Activated CD8-positive, alpha-beta memory T cell treated with anti-CD3 and anti-CD28 coated beads, Interleukin-2, amount 50 U/mL, for 1 hour (primary cell): ENCODE measurements around the gene KRT78.
"Not testable (repeated sequence)": the region's sequence is repeated elsewhere in the genome, so short reads cannot be mapped to it uniquely, and the experiment has no call there.

Experiments used
- DNase-seq: peaks from one replicate; pipeline ENCODE4 v3.0.0-alpha.2; 2020; ENCODE audit errors: extremely low read depth

The KRT78 gene

DNA sequence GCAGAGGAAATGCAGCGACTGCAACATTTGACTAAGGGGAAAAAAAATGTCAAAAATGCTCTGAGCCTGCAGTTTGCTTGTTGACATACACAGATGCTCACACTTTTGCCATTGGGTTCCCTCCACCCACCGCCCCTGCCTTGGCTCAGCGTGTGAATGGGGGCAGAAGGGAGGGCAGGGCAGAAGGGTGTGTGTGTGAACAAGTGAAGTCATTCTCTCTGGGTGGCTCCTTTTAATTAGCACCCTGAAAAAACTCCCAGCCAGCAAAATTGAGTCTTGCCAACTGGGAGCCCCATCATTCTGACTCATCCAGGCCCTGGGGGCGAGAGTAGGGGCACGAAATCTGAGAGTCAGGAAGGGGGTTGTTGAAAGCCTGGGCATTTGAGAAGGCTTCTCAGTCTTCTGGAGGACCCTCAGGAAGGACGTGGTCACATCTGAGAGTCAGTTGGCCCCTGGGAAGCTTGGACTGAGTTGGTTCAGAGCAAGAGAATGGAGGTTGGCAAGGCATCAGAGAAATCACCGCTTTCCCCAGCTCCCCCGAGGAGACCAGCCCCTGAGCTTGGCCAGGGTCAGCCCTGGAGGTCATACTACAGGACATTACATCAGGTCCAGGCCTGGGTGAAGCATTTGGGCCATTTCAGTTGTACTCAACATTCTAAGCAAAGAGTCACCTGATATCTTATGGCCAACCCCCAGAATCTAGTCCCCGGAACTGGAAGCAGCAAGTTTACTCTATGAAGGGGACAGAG, 22.7 kb upstream of the KRT78 start:
- no peak for DNase-seq

DNA sequence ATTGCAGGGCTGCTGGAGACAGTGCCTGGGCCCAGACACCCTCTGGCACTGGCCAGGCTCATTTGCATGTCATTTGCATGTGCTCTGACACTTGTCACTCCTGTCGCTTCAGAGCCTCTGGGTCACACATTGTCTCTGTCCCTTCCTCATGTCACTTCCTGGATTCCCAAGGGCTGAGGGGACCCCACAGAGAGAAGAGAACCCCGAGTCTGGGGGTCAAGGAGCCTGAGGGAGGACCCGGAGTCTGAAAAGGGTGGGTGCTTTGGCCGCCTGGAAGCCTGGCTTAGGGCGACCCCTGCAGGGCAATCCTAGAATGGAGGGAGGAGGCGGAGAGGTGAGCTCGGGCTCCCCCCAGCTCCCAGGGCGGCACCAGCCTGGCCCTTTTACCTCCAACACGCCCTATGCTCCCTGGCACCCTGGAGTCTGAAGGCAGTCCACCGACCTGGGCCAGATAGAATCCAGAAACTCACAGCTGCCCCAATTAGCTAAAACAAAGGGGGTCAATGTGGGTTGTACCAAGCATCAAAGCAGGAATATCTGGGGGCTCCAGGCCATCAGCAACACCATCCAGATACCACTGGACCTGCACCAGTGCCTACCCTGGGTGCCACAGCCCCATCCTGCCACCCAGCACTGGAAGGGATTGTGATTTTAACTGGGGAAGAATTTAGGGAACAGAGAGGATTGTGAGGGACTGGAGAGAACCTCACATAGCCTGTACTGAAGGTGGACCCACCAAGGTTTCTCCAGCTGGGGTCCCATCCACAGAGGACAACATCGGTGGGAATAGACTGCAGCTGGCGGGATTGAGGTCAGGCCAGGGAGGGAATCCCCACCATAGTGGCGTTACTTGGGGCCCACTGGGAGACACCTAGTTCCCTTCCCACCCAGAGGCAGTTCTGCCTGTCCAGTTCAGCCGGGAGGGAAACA, 21.8 kb upstream of the KRT78 start:
- DNase-seq: peak; percentile 47

DNA sequence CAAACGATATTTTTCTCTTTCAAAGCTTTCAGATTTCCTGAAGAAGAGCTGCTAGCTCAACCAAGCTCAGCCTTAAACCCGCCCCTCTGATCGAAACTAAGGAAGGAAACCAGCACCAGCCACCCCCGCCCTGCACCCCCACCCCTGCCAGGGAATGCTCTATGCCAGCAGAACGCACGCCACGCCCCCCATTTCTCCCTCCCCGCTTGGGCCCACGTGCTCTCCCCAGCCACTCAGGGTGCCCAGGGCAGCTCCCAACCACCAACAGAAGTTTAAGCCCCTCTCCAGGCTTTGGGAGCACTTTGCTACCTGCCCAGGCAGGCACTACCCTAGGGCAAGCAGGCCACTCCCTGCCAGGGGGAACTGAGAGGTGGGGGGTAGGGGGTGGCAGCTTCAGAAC, 18.8 kb upstream of the KRT78 start:
- no peak for DNase-seq

DNA sequence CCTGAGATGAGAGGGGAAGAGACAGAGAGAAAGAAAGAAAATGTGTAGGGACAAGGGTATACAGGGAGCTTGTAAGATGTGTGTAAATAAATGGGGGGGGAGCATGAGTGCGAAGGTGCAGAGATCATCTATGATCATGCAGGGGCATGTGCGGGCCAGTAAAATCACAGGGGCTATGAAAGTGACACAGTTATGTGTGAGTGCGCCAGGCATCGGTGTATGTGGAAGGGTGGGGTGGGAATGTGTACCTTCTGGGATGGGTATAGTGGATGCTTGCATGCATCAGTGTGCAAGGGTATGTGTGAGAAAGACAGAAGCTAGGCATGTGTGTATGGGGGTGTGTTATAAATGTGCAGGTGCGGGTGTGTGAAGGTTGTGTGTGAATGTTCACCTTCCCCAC, 18.4 kb upstream of the KRT78 start:
- no peak for DNase-seq

DNA sequence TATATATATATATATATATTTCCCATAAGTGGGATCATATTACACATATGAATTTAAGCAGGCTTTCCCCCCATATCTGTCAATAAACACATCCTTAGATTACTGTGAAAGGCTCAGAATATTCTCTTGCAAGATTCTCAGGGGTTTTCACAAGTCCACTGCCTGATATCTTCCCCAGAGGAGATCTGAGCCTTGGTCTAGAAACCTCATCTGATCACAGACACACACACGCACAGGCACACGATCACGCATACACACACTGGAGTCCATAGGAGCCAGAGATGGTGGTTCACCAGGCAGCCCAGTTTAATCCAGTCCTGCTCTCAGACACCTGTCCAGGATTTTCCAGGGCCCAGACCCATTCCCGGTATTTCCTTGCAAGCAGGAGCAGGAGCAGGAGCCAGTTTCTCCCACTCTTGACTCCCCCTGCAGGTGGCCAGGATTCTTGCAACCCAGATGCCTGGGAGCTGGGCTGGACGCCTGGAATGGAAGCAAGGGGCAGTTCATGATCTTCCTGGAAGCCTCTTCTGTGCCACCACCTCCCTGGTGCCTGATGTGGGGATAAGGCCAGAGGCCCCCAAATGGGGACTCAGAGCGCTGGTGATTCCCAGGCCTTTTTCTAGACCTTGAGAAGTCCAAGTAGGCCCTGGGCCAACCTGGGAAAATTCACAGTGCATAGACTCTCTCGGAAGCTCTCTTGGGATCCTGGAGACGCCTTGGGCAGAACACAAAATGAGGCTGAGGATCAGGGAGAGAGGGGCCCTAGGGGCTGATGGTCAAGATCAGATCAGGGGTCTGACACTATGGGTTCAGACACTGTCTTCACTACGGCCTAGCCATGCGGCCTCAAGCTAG, 16.5 kb upstream of the KRT78 start:
- DNase-seq: no peak

DNA sequence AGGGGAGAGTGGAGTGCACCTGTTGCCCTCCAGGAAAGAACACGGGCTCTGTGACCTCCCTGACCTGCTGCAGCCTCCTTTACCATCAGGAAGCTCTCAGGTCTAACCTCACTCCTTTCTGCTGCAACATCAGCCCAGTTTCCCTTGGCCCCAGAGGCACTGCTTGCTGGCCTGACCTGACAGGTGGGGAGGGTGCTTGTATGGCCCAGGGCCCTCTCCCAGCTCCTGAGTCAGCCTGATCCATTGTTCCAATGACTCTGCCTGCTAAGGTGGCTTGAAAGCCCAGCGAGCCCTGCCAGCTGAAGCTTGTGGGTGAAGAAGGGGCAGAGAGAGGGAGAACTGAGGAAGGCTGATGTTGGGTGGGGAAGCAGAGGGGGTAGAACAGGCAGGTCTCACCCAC, 13.2 kb upstream of the KRT78 start:
- DNase-seq: no peak

DNA sequence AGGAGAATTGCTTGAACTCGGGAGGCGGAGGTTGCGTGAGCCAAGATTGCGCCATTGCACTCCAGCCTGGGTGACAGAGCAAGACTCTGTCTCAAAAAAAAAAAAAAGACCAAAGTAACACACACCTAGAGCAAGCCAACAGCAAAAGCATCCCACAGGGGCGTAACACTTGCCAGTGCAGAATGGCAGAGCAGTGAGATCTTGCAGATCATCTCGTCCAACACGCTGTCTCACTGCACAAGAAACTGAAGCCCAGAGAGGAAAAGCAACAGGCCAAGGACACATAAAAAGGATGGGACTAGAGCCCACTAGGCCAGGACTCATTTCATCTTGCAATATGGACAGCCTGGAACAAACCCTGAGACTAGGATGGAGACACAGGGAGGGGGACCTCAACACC, 12.7 kb upstream of the KRT78 start:
- no peak for DNase-seq

DNA sequence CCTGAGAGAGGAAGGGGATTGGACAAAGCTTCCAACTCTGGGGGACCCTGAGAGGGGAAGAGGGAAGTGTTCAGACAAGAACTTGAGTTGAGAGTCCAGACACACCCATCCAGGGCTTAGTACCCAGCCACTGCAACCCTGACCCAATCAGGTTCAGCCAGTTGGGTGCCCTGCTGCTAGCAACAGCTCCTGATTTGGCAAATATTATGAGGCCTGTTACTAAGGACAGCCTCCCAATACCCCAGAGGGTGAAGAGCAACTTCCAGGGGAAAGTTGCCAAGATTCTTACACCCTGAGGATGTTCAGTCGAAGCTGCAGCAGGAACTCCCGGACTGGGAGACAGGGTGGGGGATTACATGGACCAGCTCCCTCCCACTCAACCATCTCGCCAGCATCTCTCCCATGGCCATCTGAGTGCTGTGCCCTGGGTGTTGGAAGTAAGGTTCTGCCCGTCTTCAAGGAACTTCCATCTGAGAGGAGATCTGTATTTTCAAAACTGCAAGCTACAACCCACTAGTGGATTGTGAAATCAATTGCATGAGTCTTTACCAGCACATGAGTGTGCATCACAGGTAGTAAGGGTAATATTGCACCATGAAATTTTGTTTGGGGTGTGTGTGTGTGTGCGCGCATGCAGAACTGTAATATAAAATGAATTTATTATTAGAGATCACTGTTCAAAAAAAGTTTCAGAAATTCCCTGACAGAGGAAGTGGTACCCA, 11.5 kb upstream of the KRT78 start:
- DNase-seq: no peak

DNA sequence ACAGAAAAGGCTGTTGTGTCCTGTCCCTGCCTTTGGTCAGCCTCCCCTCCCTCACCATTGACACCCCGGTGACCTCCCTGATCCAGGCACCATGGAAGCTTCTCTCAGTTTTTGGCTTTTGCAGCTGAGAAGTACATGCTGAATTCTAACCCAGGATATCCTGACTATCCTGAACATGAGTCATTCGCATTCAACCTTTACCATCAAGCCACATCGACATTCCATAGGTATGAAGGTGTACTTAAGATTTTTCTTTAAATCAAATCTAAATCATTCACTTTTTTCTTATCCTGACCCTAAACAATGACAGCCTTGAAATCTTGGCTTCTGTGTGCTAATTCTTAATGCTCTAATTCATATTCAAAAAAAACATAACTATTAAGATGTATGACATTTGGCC, 8.7 kb upstream of the KRT78 start:
- DNase-seq: no peak

DNA sequence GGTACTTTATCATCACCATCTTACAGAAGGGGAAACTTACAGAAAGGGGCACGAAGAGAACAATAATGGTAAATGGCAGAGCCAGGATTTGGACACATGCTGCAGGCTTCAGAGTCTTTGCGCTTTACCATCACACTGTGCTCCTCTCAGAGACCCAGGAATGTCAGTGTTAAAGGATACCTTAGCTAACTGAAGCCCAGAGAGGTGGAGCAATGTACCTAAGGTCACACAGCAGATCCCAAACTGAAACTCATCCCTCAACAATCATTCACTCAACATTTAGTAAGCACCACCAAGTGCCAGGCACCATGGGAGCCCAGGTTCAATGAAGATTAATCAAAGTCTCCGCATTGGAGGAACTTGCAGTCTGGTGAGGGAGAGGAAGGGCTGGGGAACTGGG, 8.0 kb upstream of the KRT78 start:
- DNase-seq: no peak

DNA sequence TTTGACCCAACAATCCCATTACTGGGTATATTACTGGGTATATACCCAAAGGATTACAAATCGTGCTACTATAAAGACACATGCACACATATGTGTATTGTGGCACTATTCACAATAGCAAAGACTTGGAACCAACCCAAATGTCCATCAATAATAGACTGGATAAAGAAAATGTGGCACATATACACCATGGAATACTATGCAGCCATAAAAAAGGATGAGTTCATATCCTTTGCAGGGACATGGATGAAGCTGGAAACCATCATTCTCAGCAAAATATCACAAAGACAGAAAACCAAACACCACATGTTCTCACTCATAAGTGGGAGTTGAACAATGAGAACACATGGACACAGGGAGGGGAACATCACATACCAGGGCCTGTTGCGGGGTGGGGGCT, 7.3 kb upstream of the KRT78 start:
- DNase-seq: not testable (repeated sequence)

DNA sequence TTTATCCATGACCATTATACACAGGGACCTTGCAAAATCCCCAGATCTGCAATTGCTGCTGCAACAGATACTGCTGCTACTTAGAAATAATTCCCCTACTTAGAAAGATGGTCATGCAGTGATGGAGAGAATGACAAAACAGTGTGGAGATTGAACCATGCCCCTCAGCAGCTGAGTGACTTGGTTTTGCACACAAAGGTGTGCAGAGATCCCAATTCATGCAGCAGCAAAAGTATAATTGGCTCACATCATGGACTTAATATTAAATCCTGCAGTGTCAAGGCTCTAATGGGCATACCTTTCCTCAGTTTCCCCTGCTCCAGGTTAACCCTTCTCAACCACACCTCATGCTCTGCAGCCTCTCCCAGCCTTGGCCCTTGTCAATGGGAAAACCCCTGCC, 3.0 kb upstream of the KRT78 start:
- DNase-seq: no peak

DNA sequence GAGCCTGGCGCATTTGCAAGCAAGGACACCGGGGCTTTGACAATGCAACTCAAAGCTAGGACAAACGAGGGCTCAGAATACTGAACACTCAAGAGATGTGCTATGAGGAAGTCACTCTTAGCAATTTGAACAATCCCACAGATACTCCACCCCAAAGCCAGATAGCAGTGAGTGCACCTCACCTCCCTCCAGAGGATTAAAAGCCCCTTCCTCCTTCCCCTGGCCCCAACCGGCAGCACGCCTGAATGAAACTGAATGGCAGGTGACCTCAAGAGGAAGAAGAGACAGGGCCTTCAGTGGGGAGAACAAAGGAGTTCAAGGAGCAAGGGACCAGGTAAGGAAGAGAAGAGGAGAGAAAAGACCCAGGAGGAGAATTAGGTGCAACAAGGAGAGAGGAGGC, 1.9 kb upstream of the KRT78 start:
- DNase-seq: no peak

DNA sequence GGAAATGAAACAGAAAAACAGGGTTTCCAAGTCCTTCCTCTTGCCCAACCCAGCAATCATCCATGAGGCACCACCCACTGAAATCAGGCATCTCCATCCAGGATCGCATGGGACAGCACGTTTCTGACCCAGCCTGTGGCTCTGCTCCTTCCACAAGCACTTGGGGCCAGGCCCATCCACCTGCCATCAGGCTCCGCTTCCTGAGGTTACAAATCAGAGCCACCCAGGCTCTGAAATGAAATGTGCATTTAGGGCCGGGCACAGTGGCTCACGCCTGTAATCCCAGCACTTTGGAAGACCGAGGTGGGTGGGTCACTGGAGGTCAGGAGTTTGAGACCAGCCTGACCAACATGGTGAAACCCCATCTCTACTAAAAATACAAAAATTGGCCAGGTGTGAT, 717 bp upstream of the KRT78 start:
- no peak for DNase-seq

DNA sequence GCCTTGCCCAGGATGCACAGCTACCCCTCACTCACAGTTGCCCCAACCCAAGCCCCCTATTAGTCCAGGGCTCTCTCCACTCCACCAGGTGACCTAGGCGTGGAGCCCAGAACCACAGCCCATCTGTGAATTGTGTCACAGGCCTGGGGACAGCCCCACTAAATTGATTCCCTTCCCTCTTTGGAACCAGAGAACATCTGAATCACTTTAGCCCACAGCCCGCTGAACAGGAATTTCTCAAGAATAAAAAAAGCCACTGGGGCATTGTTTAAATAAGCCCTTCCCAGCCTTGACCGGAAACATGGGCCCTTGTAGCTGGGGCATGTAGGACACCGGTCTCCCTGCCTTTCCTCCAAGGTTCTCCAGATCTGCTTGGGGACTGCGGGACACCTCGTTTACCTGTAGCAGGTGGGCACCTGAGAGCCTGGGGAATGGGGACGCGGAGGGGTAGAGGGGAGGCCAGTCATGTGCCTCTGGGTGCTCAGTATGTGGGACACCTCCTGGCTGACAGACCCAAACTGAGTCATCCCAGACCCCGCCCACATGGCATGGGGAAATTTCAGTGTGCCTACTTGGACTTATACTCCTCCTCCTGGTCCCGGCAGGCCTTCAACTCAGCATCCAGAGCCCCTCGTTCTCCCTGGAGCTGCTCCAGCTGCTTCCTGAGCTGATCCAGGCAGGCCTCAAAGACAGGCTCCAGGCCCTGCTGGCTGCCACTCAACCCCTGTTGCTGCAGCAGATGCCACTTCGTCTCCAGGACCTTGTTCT, 1.3 kb downstream of the KRT78 start:
- DNase-seq: no peak

DNA sequence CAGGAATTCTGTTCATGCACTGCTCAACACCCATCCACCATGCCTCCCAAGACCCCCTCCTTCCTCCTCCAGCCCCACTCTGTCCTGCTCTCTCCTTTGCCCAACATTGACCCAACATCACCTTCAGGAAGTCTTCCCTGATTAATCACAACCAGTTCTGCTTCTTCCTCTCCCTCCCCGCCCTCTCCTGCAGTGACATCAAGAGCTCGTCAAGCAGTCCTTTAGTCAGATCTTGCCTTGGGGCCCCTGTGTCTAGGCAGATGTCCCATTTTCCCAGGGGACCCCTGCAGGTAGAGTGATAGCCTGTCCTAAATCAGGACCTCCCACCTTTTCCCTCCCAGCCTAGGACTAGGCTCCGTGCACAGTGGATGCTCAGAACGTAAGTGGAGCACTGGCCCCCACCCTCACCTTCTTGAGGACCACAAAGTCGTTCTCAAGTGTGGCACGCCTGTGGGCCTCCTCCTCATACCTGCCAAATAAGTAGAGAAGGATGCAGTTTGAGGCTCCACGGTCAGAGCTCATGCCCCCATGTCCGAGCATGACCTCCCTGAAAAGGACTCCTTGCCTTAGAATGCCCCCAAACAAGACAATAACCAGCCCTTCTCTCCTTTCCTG, 2.3 kb downstream of the KRT78 start:
- DNase-seq: no peak

DNA sequence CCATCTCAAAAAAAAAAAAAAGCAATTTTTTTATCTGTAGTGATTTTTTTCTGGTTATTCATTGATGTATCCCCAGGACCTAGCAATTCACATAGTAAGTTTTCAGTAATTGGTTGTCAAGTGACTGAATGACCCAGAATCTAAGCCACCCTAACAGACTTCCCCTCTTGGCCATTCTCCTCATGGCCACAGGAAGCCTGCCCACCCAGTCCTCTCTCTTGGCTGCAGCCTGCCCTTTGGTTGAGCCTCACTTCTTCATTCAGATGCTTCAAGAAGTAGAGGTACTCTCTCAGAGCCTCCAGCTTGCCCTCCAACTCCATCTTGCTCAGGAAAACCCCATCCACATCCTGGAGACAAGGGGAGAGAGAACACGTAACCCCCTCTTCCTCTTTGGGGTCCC, 2.8 kb downstream of the KRT78 start:
- DNase-seq: no peak

DNA sequence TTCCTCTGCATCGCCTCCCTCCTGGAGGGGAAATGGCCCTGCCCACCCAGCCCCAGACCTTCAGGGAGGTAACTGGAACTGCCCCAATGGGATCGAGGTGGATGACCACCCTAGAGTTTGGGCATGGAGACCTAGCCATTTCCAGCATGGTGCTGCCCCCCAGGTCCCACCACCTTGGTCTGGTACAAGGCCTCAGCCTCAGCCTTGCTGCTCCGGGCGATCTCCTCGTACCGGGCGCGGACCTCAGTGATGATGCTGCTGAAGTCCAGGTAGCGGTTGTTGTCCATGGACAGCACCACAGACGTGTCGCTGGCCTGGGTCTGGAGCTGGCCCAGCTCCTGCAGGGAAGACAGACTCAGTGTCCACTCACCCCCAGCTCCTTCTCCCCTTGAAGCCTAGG, 4.4 kb downstream of the KRT78 start:
- no peak for DNase-seq

DNA sequence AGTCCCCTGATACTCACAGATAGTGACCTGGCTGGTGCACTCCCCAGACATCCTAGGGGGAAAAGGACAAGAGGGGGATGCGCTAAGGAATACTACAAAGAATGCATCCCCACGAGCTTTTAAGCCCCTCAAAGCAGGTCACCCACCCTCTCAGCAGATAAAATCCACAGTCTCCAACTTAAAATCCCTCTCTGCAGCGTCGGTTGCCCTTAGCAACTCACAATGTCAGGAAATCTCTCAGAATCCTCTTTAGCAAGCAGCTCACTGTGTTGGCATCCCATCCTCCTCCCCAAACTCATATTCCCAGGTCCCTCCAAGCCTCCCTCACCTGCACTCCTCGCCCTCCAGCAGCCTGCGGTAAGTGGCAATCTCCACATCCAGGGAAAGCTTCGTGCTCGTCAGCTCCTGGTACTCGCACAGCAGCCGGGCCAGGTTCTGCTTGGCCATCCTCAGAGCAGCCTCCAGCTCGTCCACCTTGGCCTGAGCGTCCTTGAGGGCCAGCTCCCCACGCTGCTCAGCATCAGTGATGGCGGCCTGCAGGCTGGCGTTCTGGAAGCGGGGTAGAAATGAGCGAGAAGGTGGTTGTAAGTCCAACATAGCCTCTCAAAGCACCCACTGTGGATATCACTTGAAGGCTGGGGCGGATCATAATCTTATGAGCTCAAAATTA, 9.2 kb downstream of the KRT78 start:
- DNase-seq: no peak
